GM12873 (cell line): ENCODE data around the gene LCMT2.

Experiments used
- CTCF ChIP-seq: IDR thresholded peaks from 2 replicates; pipeline ENCODE4 v1.5.1; 2012; ENCODE audit warnings: low read depth, mild to moderate bottlenecking, moderate library complexity, low read length, control low read depth; ENCODE audit not compliant: insufficient read depth; ENCODE audit errors: missing control alignments

LCMT2 gene

GRCh38 chr15:43325039-43325684 is 5.2 kb downstream of the LCMT2 start:
- no peak for TF ChIP-seq CTCF

- TF ChIP-seq CTCF, result no peak
Measured at GRCh38 chr15:43318990-43319771, 11.2 kb downstream of the LCMT2 start.

- TF ChIP-seq CTCF, result no peak
Measured at GRCh38 chr15:43317566-43318184, 12.7 kb downstream of the LCMT2 start.

DNA sequence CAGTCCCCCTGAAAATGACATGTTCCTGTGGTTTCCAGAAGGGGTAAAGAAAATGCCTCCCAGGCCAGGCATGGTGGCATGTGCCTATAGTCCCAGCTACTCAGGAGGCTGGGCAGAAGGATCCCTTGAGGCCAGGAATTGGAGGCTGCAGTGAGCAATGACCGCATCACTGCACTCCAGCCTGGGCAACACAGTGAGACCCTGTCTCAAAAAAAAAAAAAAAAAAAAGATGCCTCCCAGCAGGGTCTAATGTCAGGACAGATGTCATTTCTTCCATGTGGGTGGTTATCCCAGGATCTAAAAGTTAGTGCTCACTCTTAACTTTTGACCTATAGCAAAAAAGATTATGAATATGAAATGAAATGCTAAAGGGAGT is 13.4 kb downstream of the LCMT2 start:
- TF ChIP-seq CTCF, result no peak

DNA sequence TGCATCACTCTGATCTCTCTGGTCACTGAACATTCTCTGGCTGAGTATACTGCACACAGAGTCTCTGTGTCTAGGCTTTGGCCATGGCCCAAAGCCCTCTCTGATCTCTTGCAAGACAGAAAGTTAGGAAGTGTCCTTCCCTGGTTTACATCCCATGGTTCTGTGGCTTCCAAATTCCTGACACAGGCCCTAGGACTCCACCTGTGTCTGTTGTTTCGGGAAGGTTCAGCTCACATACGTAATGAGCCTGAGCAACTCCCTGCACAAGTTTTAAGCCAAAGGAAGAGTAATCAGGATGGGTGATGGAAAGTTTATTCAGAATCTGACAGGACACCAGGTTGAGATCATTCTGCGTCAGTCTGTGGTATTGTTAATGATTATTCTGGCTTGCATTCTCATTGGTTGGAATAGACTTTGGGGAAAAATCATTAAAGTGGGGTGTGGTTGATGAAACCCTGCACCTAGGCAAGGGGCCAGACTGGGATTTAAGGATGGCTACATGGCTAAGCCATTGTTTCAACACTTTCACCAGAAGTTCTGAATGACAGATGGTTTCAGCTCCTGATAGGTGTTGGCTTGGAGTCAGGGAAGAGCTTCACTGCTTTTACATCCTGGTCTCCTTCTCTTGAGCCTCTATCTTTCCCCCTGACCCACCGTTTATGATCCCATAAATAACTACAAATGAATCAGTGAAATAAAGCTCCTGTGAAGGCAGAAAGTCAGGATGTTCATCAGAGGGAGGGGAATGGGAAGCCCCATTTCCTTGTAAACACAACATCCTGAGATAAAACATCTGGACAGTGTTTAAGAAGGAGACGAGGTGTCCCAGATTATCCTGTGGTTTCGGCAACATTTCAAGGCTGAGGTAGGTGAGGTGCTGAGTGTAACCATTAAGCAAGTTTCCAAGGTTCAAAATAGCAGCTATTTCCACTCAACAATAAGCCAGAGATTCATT is 14.1 kb downstream of the LCMT2 start:
- no peak for TF ChIP-seq CTCF

GRCh38 chr15:43314171-43314570 is 16.2 kb downstream of the LCMT2 start:
- no peak for TF ChIP-seq CTCF
